ENCODE measurements around the gene ARHGAP24.

DNA sequence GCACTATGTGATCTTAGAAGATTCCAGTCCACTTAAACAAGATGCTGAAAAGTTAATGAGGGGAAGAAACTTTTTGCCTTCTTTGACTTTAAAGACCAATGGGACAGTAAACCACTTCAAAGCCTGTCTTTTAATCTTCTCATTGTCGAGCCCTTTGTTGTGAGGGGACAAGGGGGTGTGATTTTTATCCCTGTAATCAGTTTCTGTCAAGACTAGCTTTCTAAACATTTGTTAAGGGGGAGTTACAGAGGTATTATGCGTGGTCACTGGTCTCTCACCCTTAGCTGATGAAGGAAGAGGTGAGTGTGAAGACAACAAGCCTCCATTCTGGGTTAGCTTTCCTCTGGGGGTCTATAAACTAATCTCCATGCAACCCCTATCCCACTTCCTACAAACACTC, 409.3 kb downstream of the ARHGAP24 start:
- TF ChIP-seq, protein P1, sequence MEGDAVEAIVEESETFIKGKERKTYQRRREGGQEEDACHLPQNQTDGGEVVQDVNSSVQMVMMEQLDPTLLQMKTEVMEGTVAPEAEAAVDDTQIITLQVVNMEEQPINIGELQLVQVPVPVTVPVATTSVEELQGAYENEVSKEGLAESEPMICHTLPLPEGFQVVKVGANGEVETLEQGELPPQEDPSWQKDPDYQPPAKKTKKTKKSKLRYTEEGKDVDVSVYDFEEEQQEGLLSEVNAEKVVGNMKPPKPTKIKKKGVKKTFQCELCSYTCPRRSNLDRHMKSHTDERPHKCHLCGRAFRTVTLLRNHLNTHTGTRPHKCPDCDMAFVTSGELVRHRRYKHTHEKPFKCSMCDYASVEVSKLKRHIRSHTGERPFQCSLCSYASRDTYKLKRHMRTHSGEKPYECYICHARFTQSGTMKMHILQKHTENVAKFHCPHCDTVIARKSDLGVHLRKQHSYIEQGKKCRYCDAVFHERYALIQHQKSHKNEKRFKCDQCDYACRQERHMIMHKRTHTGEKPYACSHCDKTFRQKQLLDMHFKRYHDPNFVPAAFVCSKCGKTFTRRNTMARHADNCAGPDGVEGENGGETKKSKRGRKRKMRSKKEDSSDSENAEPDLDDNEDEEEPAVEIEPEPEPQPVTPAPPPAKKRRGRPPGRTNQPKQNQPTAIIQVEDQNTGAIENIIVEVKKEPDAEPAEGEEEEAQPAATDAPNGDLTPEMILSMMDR (IDR thresholded peaks at IDR 0.05): no peak
- TF ChIP-seq POLR2AphosphoS5 (IDR thresholded peaks at IDR 0.05) (no peak), POLR2A (IDR thresholded peaks at IDR 0.05) (no peak)
